GM06990 (cell line): Measurements from ENCODE around the gene KCNB1.

Source experiments
- DNase-seq: peaks from one replicate; pipeline ENCODE4 v3.0.0-alpha.2; 2011; ENCODE audit not compliant: insufficient read length; ENCODE audit errors: extremely low read depth
- H3K27me3 ChIP-seq: replicated peaks from 2 replicates; pipeline ENCODE4 v1.6.0; 2011; ENCODE audit warnings: low read length; ENCODE audit not compliant: control insufficient read depth, insufficient read depth
- H3K36me3 ChIP-seq: 2 replicates; pipeline ENCODE4 v1.5.1; 2011; ENCODE audit warnings: low read length; ENCODE audit not compliant: control insufficient read depth, insufficient read depth
- H3K4me3 ChIP-seq: replicated peaks from 2 replicates; pipeline ENCODE4 v1.5.1; 2011; ENCODE audit warnings: low read depth, mild to moderate bottlenecking, control low read depth, low read length
- CTCF ChIP-seq: IDR thresholded peaks from 2 replicates; pipeline ENCODE4 v1.5.1; 2011; ENCODE audit warnings: low read length, control low read depth, mild to moderate bottlenecking, inconsistent platforms; ENCODE audit not compliant: insufficient read depth, poor library complexity, severe bottlenecking

The KCNB1 gene

GRCh38 chr20:49477200-49477599 lies 5.3 kb downstream of the KCNB1 start:
- peaks cover 1% of the 10 kb centered on the region for H3K27me3 ChIP-seq
- TF ChIP-seq CTCF, result no peak
- DNase-seq, result no peak

GRCh38 chr20:49476016-49476355 lies 6.5 kb downstream of the KCNB1 start:
- TF ChIP-seq CTCF, result no peak
- Histone ChIP-seq H3K36me3 (no peaks in the 10 kb centered on the region), H3K4me3 (no peak overlapping the region), H3K27me3 (peaks cover 2% of the 10 kb centered on the region)
- no peak for DNase-seq

More at GRCh38 chr20:49477200-49477599, 5.3 kb downstream of the KCNB1 start:
- Histone ChIP-seq H3K4me3 (no peak overlapping the region), H3K36me3 (no peaks in the 10 kb centered on the region)

- no peak for DNase-seq
- Histone ChIP-seq H3K36me3 (no peaks in the 10 kb centered on the region), H3K27me3 (peaks cover 3% of the 10 kb centered on the region), H3K4me3 (no peak overlapping the region)
- TF ChIP-seq CTCF, result no peak
Observed at GRCh38 chr20:49475292-49476015, 7.0 kb downstream of the KCNB1 start.

GRCh38 chr20:49471397-49471796 lies 11.1 kb downstream of the KCNB1 start:
- no peak for DNase-seq
- Histone ChIP-seq H3K27me3 (peaks cover 4% of the 10 kb centered on the region), H3K4me3 (no peak overlapping the region), H3K36me3 (no peaks in the 10 kb centered on the region)
- no peak for TF ChIP-seq CTCF

GRCh38 chr20:49470922-49471321 lies 11.5 kb downstream of the KCNB1 start:
- Histone ChIP-seq H3K36me3 (no peaks in the 10 kb centered on the region), H3K4me3 (no peak overlapping the region), H3K27me3 (peaks cover 4% of the 10 kb centered on the region)
- no peak for DNase-seq
- TF ChIP-seq CTCF, result no peak

GRCh38 chr20:49469060-49469459 lies 13.4 kb downstream of the KCNB1 start:
- Histone ChIP-seq H3K27me3 (peaks cover 3% of the 10 kb centered on the region), H3K36me3 (no peaks in the 10 kb centered on the region), H3K4me3 (no peak overlapping the region)
- DNase-seq, result no peak
- no peak for TF ChIP-seq CTCF
